Immature natural killer cell (primary cell): ENCODE data around the gene ERAL1. TPM values are rescaled to one million over a fixed set of nuclear protein-coding genes. Genes with fewer than 3 reads are reported as not detected.

Source experiments
- DNase-seq, 3 donors: peaks; one replicate each; pipeline ENCODE4 v3.0.0; 2022; ENCODE audit warnings: mixed read lengths in 1 of 3
- H3K27ac Mint-ChIP-seq, 6 donors: one replicate each; pipeline ENCODE4 v1.8.0; 2020; ENCODE audit warnings: mixed read lengths in 6 of 6, mild to moderate bottlenecking in 5 of 6, inconsistent platforms in 4 of 6, moderate library complexity in 3 of 6
- H3K27me3 Mint-ChIP-seq, 3 donors: one replicate each; pipeline ENCODE4 v1.8.0; 2020 to 2021; ENCODE audit warnings: low read depth in 3 of 3, mild to moderate bottlenecking in 3 of 3, mixed read lengths in 3 of 3, moderate library complexity in 3 of 3, inconsistent platforms in 1 of 3
- H3K36me3 Mint-ChIP-seq, 3 donors: one replicate each; pipeline ENCODE4 v1.8.0; 2020; ENCODE audit warnings: mixed read lengths in 3 of 3, inconsistent platforms in 2 of 3, mild to moderate bottlenecking in 2 of 3
- H3K4me1 Mint-ChIP-seq, 2 donors: one replicate each; pipeline ENCODE4 v1.8.0; 2020; ENCODE audit warnings: inconsistent platforms in 2 of 2, mild to moderate bottlenecking in 2 of 2, mixed read lengths in 2 of 2, moderate library complexity in 1 of 2
- H3K4me3 Mint-ChIP-seq, 5 donors: one replicate each; pipeline ENCODE4 v1.8.0; 2020; ENCODE audit warnings: mild to moderate bottlenecking in 5 of 5, mixed read lengths in 5 of 5, inconsistent platforms in 3 of 5, moderate library complexity in 3 of 5
- H3K9me3 Mint-ChIP-seq, 6 donors: one replicate each; pipeline ENCODE4 v1.8.0; 2020; ENCODE audit warnings: mild to moderate bottlenecking in 6 of 6, mixed read lengths in 6 of 6, inconsistent platforms in 4 of 6, moderate library complexity in 3 of 6
- polyA plus RNA-seq, 3 donors: library from polyadenylated mRNA; unstranded; fragments of 300-500 nt; fragmentation: Illumina TruSeq; gene quantifications; one replicate each; pipeline ENCODE4 v1.2.3, GENCODE V29; 2021

Gene ERAL1
- polyA plus RNA-seq, 3 donors from 2014 or later, result 32.6 to 48.9 (median 43.5) TPM

DNA sequence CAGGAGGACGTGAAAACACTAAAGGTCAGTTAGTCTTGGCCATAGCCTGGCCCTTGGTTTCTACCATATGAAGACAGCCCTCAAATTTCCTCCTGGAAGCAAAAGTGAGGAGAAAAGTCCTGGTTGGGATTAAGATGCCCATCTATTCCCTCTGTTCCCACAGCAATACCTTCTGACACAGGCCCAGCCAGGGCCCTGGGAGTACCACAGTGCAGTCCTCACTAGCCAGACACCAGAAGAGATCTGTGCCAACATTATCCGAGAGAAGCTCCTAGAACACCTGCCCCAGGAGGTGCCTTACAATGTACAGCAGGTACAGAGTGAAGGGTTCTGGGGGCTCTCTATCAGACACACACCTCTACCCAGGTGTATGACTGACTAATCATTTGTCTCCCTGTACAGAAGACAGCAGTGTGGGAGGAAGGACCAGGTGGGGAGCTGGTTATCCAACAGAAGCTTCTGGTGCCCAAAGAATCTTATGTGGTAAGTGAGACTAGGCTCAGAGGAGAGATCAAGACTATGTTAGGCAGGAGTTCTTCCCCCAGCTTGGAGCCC, 4.1 kb downstream of the ERAL1 start:
- Mint-ChIP-seq H3K27ac (no peak overlapping the region), H3K4me3 (no peak overlapping the region)
- no peak for DNase-seq

GRCh38 chr17:28860363-28860808, 5.6 kb downstream of the ERAL1 start:
- Mint-ChIP-seq H3K27me3 (peaks cover 0 to 2% (median 0%) of the 10 kb centered on the region in 3 donors), H3K4me1 (peaks cover 3 to 4% of the 10 kb centered on the region in 2 donors), H3K9me3 (no peaks in the 10 kb centered on the region), H3K4me3 (no peak overlapping the region), H3K27ac (no peak overlapping the region), H3K36me3 (peaks cover 11 to 21% (median 17%) of the 10 kb centered on the region in 3 donors)
- no peak for DNase-seq

More for the DNA sequence above, 4.1 kb downstream of the ERAL1 start:
- peaks cover 11 to 17% (median 16%) of the 10 kb centered on the region in 3 donors for H3K36me3 Mint-ChIP-seq
- peaks cover 15 to 16% of the 10 kb centered on the region in 2 donors for H3K4me1 Mint-ChIP-seq
- H3K9me3 Mint-ChIP-seq, result no peaks in the 10 kb centered on the region
- peaks cover 0 to 2% (median 0%) of the 10 kb centered on the region in 3 donors for H3K27me3 Mint-ChIP-seq

- DNase-seq, result no peak
- H3K4me1 Mint-ChIP-seq, result no peaks in the 10 kb centered on the region
- H3K27me3 Mint-ChIP-seq, result peaks cover 0 to 2% (median 0%) of the 10 kb centered on the region in 3 donors
- H3K9me3 Mint-ChIP-seq, result no peaks in the 10 kb centered on the region
- H3K27ac Mint-ChIP-seq, result peak overlapping the region in 1 of 6 donors; percentile 32
- no peak overlapping the region for H3K4me3 Mint-ChIP-seq
- H3K36me3 Mint-ChIP-seq, result peaks cover 11 to 21% (median 17%) of the 10 kb centered on the region in 3 donors
Measured at GRCh38 chr17:28861393-28862203, 6.8 kb downstream of the ERAL1 start.

DNA sequence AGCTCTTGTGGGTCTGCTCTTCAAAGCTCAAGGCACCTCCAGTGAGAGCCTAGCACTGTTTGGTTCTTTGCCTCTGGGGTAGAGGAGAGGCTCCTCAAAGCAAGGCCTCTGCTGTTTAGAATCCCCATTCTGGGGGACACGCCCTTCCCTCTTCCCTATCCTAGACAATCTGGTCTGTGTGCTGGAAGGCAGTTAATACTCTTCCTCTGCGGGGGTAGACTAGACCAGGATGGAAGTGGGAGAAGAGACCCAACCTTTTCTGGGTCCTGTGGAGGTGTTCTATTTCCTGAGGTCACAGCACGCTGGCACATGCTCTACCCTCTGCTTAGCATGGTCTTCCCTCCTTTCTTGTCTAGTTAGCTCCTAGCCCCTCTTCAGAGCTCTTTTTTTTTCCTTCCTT, 7.7 kb downstream of the ERAL1 start:
- Mint-ChIP-seq H3K36me3 (peaks cover 11 to 21% (median 17%) of the 10 kb centered on the region in 3 donors), H3K4me1 (no peaks in the 10 kb centered on the region), H3K9me3 (no peaks in the 10 kb centered on the region), H3K4me3 (no peak overlapping the region), H3K27me3 (peaks cover 0 to 2% (median 0%) of the 10 kb centered on the region in 3 donors), H3K27ac (no peak overlapping the region)
- DNase-seq, result no peak

GRCh38 chr17:28863953-28864352, 9.1 kb downstream of the ERAL1 start:
- peaks cover 0 to 2% (median 0%) of the 10 kb centered on the region in 3 donors for H3K27me3 Mint-ChIP-seq
- DNase-seq, result no peak
- H3K36me3 Mint-ChIP-seq, result peaks cover 3 to 16% (median 6%) of the 10 kb centered on the region in 3 donors
- H3K9me3 Mint-ChIP-seq, result no peaks in the 10 kb centered on the region
- H3K4me3 Mint-ChIP-seq, result no peak overlapping the region
- H3K4me1 Mint-ChIP-seq, result no peaks in the 10 kb centered on the region
- H3K27ac Mint-ChIP-seq, result no peak overlapping the region

GRCh38 chr17:28864991-28865849, 10.4 kb downstream of the ERAL1 start:
- H3K36me3 Mint-ChIP-seq, result peaks cover 0 to 13% (median 3%) of the 10 kb centered on the region in 3 donors
- DNase-seq, result no peak
- H3K9me3 Mint-ChIP-seq, result no peaks in the 10 kb centered on the region
- H3K4me1 Mint-ChIP-seq, result no peaks in the 10 kb centered on the region
- peaks cover 0 to 2% (median 0%) of the 10 kb centered on the region in 3 donors for H3K27me3 Mint-ChIP-seq
- no peak overlapping the region for H3K4me3 Mint-ChIP-seq
- H3K27ac Mint-ChIP-seq, result no peak overlapping the region

- Mint-ChIP-seq H3K4me3 (no peak overlapping the region), H3K27ac (peak overlapping the region in 1 of 6 donors; percentile 58), H3K4me1 (peaks cover 4% of the 10 kb centered on the region in 2 donors), H3K9me3 (no peaks in the 10 kb centered on the region), H3K27me3 (peaks cover 0 to 4% (median 0%) of the 10 kb centered on the region in 3 donors), H3K36me3 (peaks cover 0 to 9% (median 6%) of the 10 kb centered on the region in 3 donors)
- no peak for DNase-seq
Measured at GRCh38 chr17:28865946-28866752, 11.3 kb downstream of the ERAL1 start.

- Mint-ChIP-seq H3K36me3 (peaks cover 0 to 5% (median 4%) of the 10 kb centered on the region in 3 donors), H3K27me3 (peaks cover 0 to 2% (median 0%) of the 10 kb centered on the region in 3 donors)
Measured at GRCh38 chr17:28867276-28867675, 12.5 kb downstream of the ERAL1 start.

GRCh38 chr17:28871056-28871579, 16.3 kb downstream of the ERAL1 start:
- H3K9me3 Mint-ChIP-seq, result no peaks in the 10 kb centered on the region
- peaks cover 0 to 4% (median 0%) of the 10 kb centered on the region in 3 donors for H3K36me3 Mint-ChIP-seq
- peak overlapping the region; percentile 27 to 70 (median 54) for H3K4me3 Mint-ChIP-seq
- H3K4me1 Mint-ChIP-seq, result peaks cover 15 to 18% of the 10 kb centered on the region in 2 donors
- DNase-seq, result peak; percentile 35 to 53 (median 44)
- H3K27ac Mint-ChIP-seq, result peak overlapping the region; percentile 87 to 98 (median 96)
- H3K27me3 Mint-ChIP-seq, result peaks cover 0 to 4% (median 0%) of the 10 kb centered on the region in 3 donors

More at GRCh38 chr17:28867276-28867675, 12.5 kb downstream of the ERAL1 start:
- peaks cover 14 to 15% of the 10 kb centered on the region in 2 donors for H3K4me1 Mint-ChIP-seq
- no peaks in the 10 kb centered on the region for H3K9me3 Mint-ChIP-seq
- DNase-seq, result no peak
- H3K4me3 Mint-ChIP-seq, result no peak overlapping the region
- no peak overlapping the region for H3K27ac Mint-ChIP-seq

DNA sequence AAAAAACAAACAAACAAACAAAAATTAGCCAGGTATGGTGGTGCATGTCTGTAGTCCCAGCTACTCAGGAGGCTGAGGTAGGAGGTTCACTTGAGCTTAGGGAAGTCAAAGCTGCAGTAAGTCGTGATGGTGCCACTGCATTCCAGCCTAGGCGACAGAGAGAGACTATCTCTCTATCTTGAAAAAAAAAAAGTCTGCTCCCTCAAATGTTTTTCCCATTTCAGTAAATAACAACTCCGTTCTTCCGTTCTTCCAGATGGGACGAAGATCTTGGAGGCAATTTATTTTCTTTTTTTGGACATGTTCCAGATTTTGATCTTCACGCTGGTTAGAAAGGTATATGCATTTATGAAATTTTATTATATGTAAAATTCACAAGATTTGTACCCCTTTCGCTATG, 19.0 kb downstream of the ERAL1 start:
- DNase-seq, result no peak
- Mint-ChIP-seq H3K27me3 (peaks cover 0 to 6% (median 0%) of the 10 kb centered on the region in 3 donors), H3K4me3 (no peak overlapping the region), H3K36me3 (peaks cover 0 to 10% (median 9%) of the 10 kb centered on the region in 3 donors), H3K27ac (peak overlapping the region in 1 of 6 donors; percentile 46), H3K9me3 (no peaks in the 10 kb centered on the region), H3K4me1 (peaks cover 15 to 18% of the 10 kb centered on the region in 2 donors)

DNA sequence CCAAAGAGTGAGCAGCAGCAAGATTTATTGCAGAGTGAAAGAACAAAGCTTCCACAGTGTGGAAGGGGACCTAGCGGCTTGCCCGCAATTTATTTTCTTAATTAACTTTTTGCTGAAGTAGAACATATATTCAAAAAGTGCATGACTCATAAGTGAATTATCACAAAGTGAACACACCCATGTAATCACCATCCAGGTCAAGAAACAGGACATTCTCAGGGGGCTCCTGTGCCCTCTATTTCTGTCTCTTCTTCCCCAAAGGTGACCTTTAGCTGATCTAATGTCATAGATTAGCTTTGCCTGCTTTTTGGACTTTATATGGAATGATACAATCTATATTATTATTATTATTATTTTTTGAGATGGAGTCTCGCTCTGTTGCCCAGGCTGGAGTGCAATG, 19.9 kb downstream of the ERAL1 start:
- no peak overlapping the region for H3K4me3 Mint-ChIP-seq
- H3K36me3 Mint-ChIP-seq, result peaks cover 3 to 16% (median 10%) of the 10 kb centered on the region in 3 donors
- DNase-seq, result no peak
- H3K4me1 Mint-ChIP-seq, result peaks cover 15 to 20% of the 10 kb centered on the region in 2 donors
- H3K27ac Mint-ChIP-seq, result peak overlapping the region in 1 of 6 donors; percentile 40
- H3K27me3 Mint-ChIP-seq, result peaks cover 0 to 6% (median 0%) of the 10 kb centered on the region in 3 donors
- H3K9me3 Mint-ChIP-seq, result no peaks in the 10 kb centered on the region

DNA sequence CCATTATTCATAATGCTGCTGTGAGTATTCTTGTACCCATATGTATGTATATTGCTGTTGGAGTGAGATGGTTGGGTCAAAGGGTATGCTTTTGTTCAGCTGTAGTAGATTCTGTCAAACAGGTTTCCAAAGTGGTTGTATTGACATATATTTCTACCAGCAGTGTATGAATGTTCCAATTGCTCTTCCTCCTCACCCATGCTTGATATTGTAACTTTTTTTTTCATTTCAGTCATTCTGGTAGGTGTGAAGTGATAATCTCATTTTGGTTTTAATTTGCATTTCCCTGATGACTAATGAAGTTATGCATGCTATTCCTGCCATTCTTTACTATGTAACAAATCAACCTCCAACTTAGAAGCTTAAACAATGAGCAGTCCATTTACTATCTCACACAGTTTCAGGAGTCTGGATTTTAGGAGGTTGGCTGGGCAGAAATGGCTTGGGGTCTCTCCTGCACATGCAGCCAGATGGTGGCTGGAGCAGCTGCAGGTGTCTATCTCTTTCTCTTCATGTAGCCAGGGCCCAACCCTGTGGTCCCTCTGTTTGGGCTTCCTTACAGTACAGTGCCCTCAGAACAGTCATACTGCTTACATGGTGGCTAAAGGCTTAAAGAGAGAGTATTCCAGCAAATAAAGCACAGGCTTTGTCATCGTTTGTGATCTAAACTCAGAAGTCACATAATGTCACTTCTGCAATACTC, 21.2 kb downstream of the ERAL1 start:
- Mint-ChIP-seq H3K9me3 (no peaks in the 10 kb centered on the region), H3K27me3 (peaks cover 0 to 6% (median 2%) of the 10 kb centered on the region in 3 donors), H3K36me3 (peaks cover 7 to 22% (median 15%) of the 10 kb centered on the region in 3 donors), H3K4me1 (peaks cover 12 to 17% of the 10 kb centered on the region in 2 donors), H3K4me3 (no peak overlapping the region), H3K27ac (no peak overlapping the region)
- DNase-seq, result no peak
